Brain microvascular endothelial cell (primary cell): ENCODE measurements around the gene SCAND1.

Experiments used
- DNase-seq: peaks from one replicate; pipeline ENCODE4 v3.0.0-alpha.2; 2020
- H3K27ac ChIP-seq: fragments of 250-450 bp; sonication (Bioruptor Pico); 2 replicates; pipeline ENCODE4 v1.5.1; 2020; ENCODE audit warnings: mild to moderate bottlenecking, moderate library complexity
- H3K27me3 ChIP-seq: fragments of 250-450 bp; sonication (Bioruptor Pico); replicated peaks from 2 replicates; pipeline ENCODE4 v1.5.1; 2020; ENCODE audit warnings: mild to moderate bottlenecking
- H3K36me3 ChIP-seq: fragments of 250-450 bp; sonication (Bioruptor Pico); replicated peaks from 2 replicates; pipeline ENCODE4 v1.5.1; 2020; ENCODE audit warnings: mild to moderate bottlenecking
- H3K4me3 ChIP-seq: 2 replicates; pipeline ENCODE4 v1.5.1; 2011; ENCODE audit warnings: low read depth, mild to moderate bottlenecking, control low read depth, low read length, moderate library complexity
- in situ Hi-C: cut with HindIII; loops from 2 replicates; pipeline ENCODE4 v1.10.0; 2017; ENCODE audit warnings: low sequenced_read_pairs, low pct_ligation_motif_present
- TF ChIP-seq, protein P1 (sequence below): IDR thresholded peaks from 2 replicates; pipeline ENCODE4 v1.5.1; 2011; ENCODE audit warnings: low read depth, mild to moderate bottlenecking, moderate library complexity, low read length, control low read depth, inconsistent platforms; ENCODE audit errors: missing control alignments

Gene SCAND1

DNA sequence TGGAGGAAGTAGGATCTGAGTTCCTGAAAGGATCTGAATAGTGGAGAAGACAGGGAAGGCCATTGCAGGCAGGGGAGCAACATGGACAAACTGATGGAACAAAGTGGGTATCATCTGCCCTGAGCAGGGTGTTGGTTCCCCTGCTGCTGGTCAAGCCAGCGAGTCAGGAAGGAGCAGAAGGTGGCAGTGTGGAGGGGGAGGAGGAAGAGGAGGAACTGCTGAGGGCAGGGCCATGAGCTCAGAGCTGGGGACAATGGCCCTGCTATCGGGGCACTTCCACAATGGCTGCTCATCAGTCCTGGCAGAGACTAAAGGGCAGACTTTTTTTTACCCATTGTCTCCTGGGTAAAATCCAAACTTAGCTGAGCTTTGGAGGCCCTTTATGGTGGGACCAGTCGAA is 27.7 kb upstream of the SCAND1 start:
- in situ Hi-C loops, result no loop called here
- H3K27me3 ChIP-seq, result no peaks in the 10 kb centered on the region
- no peaks in the 10 kb centered on the region for H3K36me3 ChIP-seq
- TF ChIP-seq, protein P1, sequence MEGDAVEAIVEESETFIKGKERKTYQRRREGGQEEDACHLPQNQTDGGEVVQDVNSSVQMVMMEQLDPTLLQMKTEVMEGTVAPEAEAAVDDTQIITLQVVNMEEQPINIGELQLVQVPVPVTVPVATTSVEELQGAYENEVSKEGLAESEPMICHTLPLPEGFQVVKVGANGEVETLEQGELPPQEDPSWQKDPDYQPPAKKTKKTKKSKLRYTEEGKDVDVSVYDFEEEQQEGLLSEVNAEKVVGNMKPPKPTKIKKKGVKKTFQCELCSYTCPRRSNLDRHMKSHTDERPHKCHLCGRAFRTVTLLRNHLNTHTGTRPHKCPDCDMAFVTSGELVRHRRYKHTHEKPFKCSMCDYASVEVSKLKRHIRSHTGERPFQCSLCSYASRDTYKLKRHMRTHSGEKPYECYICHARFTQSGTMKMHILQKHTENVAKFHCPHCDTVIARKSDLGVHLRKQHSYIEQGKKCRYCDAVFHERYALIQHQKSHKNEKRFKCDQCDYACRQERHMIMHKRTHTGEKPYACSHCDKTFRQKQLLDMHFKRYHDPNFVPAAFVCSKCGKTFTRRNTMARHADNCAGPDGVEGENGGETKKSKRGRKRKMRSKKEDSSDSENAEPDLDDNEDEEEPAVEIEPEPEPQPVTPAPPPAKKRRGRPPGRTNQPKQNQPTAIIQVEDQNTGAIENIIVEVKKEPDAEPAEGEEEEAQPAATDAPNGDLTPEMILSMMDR, result no peak
- no peak overlapping the region for H3K27ac ChIP-seq
- H3K4me3 ChIP-seq, result no peak overlapping the region
- no peak for DNase-seq

DNA sequence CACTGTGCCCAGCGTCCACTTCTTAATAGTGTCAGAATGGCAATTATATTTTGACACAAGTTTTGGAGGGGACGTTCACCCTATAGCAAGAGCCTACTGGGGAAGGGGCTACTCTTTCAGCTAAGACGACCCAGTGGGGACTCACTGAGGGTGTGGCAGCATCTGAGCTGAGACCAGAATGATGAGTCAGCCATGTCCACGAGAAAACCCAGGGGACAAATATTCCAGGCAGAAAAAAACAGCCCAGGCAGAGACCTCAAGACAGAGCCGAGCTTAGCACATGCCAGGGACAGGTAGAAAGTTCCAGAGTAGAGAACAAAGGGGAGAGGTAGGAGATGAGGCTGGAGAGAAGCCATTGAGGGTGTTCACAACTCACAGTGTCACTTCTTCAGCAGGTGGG is 25.2 kb upstream of the SCAND1 start:
- TF ChIP-seq, protein P1, result no peak
- no peaks in the 10 kb centered on the region for H3K36me3 ChIP-seq
- DNase-seq, result no peak
- no peak overlapping the region for H3K27ac ChIP-seq
- in situ Hi-C loops, result no loop called here
- no peaks in the 10 kb centered on the region for H3K27me3 ChIP-seq
- no peak overlapping the region for H3K4me3 ChIP-seq

DNA sequence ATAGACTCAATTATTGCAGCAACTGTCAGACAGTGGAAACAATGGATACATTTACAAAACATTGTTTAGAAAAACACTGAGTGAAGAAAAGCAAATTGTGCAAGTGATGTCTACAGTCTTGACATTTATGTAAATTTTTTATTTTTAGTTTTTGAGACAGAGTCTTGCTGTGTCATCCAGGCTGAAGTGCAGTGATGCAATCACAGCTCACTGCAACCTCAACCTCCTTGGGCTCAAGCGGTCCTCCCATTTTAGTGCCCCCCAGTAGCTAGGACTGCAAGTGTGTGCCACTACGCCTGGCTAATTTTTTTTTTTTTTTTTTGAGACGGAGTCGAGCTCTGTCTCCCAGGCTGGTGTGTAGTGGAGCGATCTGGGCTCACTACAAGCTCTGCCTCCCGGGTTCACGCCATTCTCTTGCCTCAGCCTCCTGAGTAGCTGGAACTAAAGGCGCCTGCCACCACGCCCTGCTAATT is 23.8 kb upstream of the SCAND1 start:
- Histone ChIP-seq H3K36me3 (no peaks in the 10 kb centered on the region), H3K27ac (no peak overlapping the region), H3K4me3 (no peak overlapping the region), H3K27me3 (no peaks in the 10 kb centered on the region)
- TF ChIP-seq, protein P1, result no peak
- no peak for DNase-seq
- in situ Hi-C loops, result no loop called here

DNA sequence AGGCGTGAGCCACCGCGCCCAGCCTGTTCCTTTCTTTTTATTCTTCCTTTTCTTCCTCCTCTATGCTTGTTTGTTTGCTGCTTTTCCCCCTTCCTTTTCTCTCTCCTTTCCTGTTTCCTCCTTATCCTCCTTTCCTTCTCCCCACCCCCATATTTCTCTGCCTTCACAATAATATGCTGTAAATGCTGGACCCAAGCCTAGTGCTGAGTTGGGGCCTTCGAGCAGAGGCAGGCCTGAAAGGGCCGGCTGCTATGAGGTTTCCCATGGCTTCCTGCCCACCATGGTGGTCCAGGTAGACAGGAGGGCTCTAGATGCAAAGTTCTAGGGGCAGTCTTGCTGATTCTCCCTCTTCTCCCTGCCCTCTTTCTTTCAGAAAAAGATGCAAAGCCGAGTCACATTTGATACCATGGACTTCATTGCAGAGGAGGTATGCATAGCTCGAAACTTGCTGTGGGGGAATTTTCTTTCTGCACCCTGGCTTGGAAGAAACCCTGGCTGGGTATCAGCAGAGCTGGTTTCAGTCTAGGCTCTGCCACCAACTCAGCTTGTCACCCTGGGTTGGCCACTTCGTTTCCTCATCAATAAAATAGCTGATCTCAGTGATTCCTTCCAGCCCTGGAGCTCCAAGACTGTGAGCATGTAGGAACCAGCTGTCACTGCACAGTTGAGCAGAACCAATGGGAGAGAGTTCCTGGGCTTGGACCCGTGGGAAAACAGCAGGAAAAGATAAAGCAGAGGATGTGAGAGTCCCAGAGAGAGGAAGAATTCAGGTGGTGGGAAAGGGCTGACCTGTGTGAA is 21.5 kb upstream of the SCAND1 start:
- in situ Hi-C loops, result no loop called here
- H3K36me3 ChIP-seq, result no peaks in the 10 kb centered on the region
- no peaks in the 10 kb centered on the region for H3K27me3 ChIP-seq
- no peak overlapping the region for H3K27ac ChIP-seq
- no peak overlapping the region for H3K4me3 ChIP-seq
- DNase-seq, result no peak
- TF ChIP-seq, protein P1, result no peak

DNA sequence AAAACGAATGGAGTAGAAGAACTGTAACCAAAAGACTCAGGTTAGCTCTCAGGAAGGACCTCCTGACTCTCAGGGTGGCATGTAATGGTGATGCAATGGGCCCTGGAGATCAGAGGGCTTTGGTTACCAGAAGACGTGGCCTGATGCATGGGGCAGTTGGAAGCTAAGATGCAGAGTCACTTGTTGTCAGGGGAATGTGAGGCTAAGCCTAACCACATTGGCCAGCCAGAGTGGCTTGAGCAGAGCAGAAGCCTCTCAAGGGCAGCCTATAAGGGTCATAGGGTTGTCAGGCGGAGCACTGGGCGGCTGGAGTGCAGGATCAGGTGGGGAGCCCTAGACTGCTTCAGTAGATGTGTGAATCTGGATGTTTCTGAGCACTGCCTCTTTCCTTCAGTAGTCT is 20.0 kb upstream of the SCAND1 start:
- H3K36me3 ChIP-seq, result no peaks in the 10 kb centered on the region
- TF ChIP-seq, protein P1, result no peak
- H3K4me3 ChIP-seq, result no peak overlapping the region
- no peak for DNase-seq
- H3K27ac ChIP-seq, result no peak overlapping the region
- in situ Hi-C loops, result no loop called here
- H3K27me3 ChIP-seq, result no peaks in the 10 kb centered on the region

DNA sequence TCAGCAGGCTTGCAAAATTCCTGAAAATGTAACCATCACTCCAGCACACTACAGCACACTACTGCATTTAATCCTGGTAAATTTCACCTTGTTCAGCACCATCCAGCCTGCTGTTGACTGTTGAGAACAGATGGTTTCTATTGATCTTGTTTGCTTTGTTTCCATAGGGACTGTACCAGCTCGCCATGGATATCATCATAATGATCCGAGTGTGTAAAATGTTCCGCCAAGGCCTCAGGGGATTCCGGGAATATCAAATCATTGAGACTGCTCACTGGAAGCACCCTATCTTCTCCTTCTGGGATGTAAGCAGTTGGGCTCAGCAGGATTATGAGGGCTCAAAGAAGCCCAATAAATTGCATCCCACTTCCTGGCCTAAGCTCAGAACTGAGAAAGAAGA is 18.2 kb upstream of the SCAND1 start:
- no peaks in the 10 kb centered on the region for H3K27me3 ChIP-seq
- DNase-seq, result no peak
- H3K4me3 ChIP-seq, result no peak overlapping the region
- in situ Hi-C loops, result no loop called here
- TF ChIP-seq, protein P1, result no peak
- no peaks in the 10 kb centered on the region for H3K36me3 ChIP-seq
- no peak overlapping the region for H3K27ac ChIP-seq
